MM.1S (cell line): ENCODE results near the gene IL17RD.

Experiments
- CTCF ChIP-seq: fragments of 300-600 bp; sonication (generic); IDR thresholded peaks from 2 replicates; pipeline ENCODE4 v1.5.1; 2016; ENCODE audit warnings: antibody characterized with exemption, low read length, mixed read lengths
- EZH2 ChIP-seq: fragments of 300-600 bp; sonication (generic); optimal IDR thresholded peaks from 2 replicates; pipeline ENCODE3; 2017; ENCODE audit warnings: low read depth, mild to moderate bottlenecking, antibody characterized with exemption, low read length, mixed read lengths
- EZH2phosphoT487 ChIP-seq: fragments of 300-600 bp; sonication (generic); IDR thresholded peaks from 2 replicates; pipeline ENCODE4 v1.6.1; 2018; ENCODE audit warnings: antibody characterized with exemption, low read length

DNA sequence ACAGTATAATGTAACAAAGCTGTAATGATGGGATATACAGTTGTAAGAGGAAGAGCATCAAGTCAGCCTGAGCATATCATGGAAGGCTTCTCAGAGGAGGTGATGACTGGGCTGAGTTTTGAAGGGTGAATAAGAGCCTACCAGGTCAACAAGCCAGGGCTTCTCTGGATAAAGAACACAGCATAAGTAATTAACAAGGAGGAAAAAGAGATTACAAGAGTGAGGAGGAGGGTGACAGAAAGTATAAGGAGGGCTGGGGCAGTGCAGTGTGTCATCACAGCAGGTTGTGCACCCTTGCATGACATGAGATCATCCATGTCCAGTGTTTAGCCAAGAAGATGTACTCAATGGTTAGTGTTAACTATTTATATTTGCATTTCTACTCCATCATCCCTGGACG is 121.6 kb downstream of the IL17RD start:
- TF ChIP-seq EZH2phosphoT487, result no peak
- no peak for TF ChIP-seq CTCF
- TF ChIP-seq EZH2, result no peak
